Measurements from ENCODE around the gene TALDO1.

- TF ChIP-seq CTCF (conservative IDR thresholded peaks at IDR 0.05) = no peak
- no peak for TF ChIP-seq EZH2 (IDR thresholded peaks at IDR 0.05; ENCODE audit: low read depth)
Measured at GRCh38 chr11:724049-724777, 23.1 kb upstream of the TALDO1 start.

All from PC-9 (cell line).